Activated effector memory CD4-positive, alpha-beta T cell treated with Interleukin-2 at 50 U/mL for 16 hours (primary cell): Measurements from ENCODE around the gene ZNF502.
"Not testable (repeated sequence)": the region's sequence is repeated elsewhere in the genome, so short reads cannot be mapped to it uniquely, and the experiment has no call there.

Experiments
- DNase-seq: peaks from one replicate; pipeline ENCODE4 v3.0.0-alpha.2; 2020

ZNF502 gene

DNA sequence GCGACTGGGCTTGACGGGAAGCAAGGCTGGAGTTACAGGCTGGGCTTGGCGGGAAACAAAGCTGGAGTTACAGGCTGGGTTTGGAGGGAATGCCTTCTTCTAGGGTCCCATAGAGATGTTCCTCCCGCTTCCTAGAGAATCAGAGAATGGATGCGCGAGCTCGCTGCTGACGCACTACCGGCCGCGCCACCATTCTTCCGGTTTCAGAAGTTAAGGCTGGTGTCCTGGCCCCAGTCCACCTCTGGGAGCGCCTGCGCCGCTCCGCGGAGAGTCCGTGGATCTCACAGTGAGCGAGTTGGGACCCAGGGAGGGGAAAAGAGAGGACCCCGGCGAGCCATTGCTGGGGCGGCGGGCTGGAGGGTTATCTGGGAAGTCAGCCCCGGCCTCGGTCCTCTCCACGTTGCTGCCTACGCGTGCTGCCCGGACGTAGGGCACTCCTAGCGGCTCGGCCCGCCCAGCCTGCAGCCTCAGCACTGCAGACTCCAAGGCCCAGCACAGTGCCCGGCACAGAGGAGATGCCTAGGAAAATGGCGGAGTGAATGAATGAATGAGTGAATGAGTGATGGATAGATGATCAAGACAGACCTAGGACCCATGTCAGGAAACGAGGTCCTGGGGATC is at the start of gene ZNF502:
Gene ZNF502, plus strand, starts transcription at position 206 of the 621 bp plus-strand sequence. CDS start 7,602 bp downstream, outside the sequence.
- peak; percentile 36 for DNase-seq

DNA sequence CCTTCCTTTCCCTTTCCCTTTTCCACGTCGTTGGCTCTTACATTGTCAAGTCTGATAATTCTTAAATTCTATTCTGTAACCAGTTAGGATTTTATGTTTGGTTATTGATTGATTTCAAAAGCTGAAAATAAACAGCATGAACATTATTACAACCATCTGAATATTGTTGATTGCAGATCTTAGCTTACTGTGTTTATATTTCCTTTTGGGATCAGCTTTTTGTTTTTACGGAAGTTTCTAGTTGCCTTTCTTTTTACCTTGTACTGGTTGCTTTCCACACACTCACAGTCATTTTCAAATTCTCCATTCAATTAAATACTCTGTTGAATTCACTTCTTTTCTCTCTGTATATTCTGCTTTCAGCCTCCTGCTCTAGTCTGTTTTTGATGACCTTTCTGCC is 47.3 kb upstream of the ZNF502 start:
- no peak for DNase-seq

DNA sequence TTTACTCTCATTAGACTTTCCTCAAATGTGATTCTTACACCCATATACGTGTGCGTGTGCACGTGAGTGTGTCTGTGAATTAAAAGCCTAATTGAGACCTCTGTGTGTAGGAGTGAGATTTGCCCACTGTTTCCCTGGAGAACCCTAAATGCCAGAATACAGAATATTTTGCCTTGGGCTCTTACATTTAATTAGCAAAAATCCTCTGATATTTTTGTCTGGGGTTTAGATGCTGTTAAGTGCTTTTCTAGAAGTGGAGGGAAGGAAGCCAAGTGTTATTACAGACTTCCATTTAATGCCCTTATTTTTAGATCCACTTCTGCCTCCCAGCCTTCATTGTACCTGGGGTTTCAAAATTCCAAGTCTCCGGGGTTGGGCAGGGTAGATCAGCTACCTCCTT is 46.1 kb upstream of the ZNF502 start:
- no peak for DNase-seq

DNA sequence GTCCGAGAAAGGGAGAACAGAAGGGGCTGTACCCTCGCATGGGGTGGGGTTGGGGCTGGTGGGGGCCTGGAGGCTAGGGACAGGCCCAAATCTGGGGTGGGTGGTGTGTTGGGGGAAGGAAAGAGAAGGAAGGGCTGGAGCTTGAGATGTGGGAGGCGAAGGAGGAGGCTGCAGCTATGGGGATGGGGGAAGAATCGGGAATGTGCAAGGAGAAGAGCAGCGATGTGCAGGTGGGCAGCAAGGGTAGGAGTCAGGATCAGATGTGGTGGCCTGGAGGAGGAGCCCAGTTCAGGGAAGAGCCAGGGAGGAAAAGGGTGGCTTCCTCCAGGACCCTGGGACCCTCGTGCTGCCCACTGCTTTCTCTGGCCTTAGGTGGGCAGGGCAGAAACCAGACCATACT is 42.7 kb upstream of the ZNF502 start:
- no peak for DNase-seq

DNA sequence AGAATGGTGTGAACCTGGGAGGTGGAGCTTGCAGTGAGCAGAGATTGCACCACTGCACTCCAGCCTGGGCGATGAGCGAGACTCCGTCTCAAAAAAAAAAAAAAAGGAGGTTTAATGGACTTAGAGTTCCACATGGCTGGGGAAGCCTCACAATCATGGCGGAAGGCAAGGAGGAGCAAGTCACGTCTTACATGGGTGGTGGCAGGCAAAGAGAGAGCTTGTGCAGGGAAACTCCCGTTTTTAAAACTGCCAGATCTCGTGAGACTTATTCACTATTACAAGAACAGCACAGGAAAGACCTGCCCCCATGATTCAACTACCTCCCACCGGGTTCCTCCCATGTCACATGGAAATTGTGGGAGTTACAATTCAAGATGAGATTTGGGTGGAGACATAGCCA is 39.0 kb upstream of the ZNF502 start:
- not testable (repeated sequence) for DNase-seq

DNA sequence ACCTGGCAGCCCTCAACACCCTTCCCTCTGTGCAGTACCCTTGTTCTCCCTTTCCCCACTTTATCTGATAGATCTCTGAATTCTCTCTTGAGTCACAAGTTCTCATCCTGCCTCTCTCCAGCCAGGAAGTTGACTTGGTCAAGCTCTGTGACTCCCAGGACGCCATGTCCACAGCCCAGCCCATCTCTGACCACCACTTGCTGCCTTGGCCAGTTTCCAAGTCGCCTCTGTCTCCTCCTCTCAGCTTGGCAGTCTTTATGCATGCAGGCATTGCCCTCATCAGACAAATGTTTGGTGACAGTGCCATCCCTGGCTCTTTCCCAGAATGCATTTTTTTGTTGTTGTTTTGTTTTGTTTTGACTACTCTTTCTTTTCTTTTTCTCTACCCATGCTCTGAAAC is 38.2 kb upstream of the ZNF502 start:
- DNase-seq = no peak

DNA sequence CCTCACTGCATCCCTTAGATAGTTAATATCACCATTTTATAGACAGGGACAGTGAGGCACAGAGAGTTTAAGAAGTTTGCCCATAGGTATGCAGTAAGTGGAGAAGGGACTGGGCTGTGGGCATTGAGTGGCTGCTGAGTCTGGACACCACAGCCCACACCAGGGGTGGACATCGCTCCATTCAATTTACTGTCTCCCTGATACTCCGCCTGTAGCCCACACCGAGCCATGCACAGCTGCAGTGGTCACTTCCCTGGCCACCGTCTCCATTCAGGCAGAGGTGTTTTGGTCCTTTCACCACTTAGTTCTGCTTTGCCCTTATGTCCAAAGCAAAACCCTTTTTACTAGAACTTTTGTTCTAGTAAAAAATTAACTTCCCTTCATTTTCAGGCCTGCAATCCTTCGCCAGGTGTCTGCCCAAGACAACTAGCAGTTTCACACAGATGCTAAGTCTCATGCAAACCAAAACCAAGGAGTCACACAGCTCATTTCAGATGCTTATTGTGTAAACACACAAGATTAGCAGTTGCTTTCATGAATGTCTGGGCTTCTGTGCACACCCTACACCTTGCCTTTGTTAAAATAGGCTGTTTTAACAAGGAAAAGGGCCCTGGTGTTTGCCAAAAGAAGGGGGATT is 33.9 kb upstream of the ZNF502 start:
- DNase-seq = no peak

DNA sequence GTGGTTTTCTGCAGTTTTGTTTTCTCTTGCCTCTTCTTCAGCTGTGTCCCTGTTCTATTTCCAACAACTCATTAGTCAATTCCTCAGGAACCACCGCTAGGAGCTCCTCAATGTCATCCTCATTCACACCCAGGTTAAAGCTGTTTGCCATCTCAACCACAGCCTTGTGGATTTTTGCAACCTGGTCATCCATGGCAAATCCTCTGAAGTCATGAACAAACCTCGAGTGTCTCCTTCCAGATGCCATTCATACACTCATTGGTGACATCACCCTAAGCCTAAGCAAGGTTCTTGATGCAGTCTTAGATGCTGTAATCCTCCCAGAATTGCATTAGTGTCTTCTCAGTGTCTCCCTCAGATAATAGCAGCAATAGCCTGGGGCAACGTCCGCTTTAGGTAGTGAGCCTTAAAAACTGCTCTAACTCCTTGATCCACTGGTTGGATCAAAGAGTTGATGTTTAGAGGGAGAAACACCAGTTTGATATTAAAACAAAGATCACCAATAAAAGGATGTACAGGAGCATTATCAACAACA is 31.5 kb upstream of the ZNF502 start:
- DNase-seq = no peak

DNA sequence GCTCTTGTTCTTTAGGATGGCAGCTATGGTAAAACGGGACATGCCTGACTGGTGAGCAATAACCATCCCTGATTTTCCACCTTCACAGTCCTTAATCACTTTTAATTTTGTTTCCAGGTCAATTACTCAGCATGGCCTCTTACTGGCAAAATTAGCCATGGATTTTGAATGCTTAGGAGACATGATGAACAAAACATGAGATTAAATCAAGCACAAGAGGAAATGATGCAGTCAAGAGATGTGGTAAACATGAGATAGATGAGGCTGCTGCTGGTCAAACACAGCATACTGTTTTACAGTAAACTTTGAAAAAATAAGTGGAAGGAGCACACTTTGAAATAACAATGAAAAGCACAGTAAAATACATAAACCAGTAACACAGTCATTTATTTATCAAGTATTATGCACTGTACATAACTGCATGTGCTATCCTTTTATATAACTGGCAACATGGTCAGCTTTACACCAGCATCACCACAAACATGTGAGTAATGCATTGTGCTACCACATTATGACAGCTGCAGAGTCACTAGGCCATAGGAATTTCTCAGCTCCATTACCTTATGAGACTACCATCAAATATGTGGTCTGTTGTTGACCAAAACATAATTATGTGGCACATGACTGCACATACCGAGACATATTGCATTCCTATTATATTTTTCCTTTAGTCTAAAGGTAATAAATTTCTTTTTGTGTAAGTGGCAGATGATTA is 30.1 kb upstream of the ZNF502 start:
- DNase-seq = no peak

DNA sequence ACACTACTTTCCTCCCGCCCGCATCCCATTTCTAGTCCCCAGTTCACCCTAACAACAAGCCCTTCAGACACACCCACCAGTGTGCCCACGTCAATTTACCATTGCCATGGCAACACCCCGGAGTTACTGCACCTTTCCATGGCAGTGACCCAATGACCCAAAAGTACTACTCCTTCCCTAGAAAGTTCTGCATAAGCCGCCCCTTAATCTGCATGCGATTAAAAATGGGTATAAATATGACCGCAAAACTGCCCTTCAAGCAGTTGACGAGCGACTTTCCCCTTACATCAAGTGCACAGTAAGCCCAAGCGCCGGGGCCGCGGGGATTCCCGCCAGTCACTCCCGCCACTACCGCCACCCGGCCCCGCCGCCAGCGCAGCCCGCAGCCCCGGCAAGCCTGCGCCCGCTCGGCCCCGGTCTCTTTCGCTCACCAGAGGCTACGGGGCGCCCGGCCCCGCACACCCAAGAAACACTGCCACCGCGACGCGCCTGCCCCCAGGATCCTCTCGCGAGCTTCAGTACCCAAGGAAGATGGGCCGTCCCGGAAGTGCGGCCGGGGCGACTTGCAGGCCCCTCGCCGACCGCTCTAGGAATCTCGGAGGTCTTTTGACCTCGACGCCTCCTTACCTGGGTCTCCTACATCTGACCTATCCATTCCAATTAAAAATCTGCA is 27.2 kb upstream of the ZNF502 start:
- DNase-seq = no peak

DNA sequence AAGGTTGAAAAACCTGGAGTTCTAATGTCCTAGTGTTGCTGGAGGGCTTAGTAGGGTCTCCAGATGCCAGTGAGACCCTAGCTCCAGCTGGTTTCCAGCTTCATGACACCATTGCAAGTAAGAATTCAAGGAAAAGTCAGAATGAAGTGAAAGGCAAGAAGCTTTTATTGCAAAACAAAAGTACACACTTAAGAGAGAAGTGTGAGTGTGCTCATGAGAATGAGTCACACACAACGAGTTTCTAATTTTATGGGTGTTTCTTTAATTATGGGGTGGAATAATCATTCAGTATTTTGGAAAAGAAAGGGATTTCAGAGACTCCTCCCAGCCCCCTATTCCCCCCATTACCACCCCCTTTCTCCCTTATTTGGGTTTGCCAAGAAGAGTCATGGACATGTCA is 24.6 kb upstream of the ZNF502 start:
- DNase-seq = no peak

DNA sequence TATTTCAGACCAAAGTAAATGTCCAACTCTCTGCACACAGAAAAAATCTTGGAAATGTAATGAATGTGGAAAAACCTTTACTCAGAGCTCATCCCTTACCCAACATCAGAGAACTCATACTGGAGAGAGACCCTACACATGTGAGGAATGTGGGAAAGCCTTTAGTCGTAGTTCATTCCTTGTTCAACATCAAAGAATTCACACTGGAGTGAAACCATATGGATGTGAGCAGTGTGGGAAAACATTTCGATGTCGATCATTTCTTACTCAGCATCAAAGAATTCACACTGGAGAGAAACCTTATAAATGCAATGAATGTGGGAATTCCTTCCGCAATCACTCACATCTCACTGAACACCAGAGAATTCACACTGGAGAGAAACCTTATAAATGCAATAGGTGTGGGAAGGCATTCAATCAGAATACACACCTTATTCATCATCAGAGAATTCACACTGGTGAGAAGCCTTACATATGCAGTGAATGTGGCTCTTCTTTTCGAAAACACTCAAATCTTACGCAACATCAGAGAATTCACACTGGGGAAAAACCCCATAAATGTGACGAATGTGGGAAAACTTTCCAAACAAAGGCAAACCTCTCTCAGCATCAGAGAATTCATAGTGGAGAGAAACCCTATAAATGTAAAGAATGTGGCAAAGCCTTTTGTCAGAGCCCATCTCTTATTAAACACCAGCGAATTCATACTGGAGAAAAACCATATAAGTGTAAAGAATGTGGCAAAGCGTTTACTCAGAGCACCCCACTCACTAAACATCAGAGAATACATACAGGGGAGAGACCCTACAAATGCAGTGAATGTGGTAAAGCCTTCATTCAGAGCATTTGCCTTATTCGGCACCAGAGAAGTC is 9.0 kb downstream of the ZNF502 start:
- DNase-seq = no peak

DNA sequence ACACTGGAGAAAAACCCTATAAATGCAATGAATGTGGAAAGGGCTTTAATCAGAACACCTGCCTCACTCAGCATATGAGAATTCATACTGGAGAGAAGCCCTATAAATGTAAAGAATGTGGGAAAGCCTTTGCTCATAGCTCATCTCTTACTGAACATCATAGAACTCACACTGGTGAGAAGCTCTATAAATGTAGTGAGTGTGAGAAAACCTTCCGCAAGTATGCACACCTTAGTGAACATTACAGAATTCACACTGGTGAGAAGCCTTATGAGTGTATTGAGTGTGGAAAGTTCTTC is 9.6 kb downstream of the ZNF502 start:
- DNase-seq = no peak

DNA sequence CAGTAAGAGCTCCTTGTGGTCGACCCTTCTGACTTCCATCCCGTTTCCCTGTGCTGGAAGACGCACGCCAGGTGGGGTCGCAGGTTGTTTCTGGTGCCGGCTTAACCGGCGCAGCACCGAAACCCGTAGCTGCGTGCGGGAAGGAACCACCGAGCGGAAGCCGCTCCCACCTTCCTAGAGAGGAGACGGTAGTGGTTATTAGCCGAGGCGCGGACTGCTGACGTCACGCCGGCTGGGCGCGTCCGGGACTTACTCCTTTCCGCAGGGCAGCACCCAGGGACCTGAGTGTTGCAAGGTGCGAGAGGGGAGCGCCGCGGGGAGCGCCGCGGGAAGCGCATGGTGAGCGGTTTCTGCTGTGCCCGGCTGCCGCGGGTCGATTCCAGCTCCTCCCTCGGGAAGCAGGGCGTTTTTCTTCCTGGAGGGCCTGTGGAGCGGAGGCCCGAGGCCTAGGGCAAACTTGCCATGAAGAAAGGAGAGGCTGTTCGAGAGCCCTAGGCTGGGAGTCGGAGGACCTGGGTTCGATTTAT is 17.0 kb downstream of the ZNF502 start, which contains the start of gene ZNF501:
Gene ZNF501, plus strand, starts transcription at position 252 of the 527 bp plus-strand sequence. CDS start 4,787 bp downstream, outside the sequence.
- DNase-seq = peak; percentile 76

DNA sequence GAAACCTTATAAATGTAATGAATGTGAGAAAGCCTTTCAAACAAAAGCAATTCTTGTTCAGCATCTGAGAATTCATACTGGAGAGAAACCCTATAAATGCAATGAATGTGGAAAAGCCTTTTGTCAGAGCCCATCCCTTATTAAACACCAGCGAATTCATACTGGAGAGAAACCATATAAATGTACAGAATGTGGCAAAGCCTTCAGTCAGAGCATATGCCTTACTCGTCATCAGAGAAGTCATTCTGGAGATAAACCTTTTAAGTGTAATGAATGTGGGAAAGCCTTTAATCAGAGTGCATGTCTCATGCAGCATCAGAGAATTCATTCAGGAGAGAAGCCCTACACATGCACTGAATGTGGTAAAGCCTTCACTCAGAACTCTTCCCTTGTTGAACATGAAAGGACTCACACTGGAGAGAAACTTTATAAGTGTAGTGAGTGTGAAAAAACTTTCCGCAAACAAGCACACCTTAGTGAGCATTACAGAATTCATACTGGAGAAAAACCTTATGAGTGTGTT is 22.2 kb downstream of the ZNF502 start:
- DNase-seq = no peak

DNA sequence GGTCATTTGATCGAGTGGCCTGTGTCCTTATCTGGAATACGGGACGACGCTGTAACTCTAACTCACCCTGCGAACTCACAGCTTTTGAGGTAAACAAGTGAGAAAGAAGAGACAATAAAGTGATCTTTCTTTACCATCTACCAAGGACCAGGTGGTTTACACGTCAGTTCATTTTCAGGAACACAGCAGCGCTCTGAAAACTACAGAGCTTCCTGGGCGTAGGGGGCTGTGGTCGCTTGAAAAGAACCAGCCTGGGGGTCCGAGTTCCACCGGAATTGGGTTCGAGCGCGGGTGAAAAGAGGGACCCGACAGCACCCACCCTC is 48.6 kb downstream of the ZNF502 start:
- no peak for DNase-seq

DNA sequence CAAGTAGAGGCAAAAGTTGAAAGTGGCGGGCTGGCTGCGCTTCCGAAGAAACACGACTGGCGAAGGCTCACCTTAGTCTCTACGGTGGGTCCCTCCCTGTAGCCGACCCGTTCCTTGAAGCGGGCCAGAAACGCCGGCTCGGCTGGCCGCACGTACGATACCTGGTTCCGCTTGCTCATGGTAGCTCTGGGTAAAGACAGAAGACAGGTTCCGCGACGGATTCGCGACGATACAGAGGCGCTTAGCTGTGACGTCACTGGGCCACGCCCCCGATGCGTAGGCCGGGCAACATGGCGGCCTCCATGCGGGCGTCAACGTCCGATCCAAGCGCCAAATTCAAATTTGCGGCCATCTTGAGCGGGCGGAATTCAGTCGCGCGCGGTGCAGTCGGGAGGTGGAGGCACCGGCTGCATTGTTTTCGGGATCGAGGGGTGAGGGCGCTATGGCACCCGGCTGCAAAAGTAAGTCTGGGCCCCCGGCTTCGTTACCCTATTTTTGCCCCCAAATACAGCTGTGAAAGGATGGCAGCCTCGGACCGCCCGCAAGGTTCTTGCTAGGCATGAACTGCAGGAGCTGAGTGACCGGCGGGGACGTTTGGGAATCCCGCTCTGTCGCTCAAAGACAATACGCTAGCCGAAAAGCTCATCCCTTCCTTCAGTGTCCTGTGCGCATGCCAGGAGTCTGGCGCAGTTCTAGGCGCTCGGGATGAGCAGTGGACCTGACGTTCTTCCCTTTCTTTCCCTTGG is 49.1 kb downstream of the ZNF502 start, which contains the start of the genes KIAA1143 and KIF15:
Gene KIAA1143, minus strand, starts transcription at position 196 of the 746 bp plus-strand sequence. Its CDS starts 17 bp downstream, at position 179.
Gene KIF15, plus strand, starts transcription at position 371 of the 746 bp plus-strand sequence. Its CDS starts 72 bp downstream, at position 443.
- peak; percentile 92 for DNase-seq

DNA sequence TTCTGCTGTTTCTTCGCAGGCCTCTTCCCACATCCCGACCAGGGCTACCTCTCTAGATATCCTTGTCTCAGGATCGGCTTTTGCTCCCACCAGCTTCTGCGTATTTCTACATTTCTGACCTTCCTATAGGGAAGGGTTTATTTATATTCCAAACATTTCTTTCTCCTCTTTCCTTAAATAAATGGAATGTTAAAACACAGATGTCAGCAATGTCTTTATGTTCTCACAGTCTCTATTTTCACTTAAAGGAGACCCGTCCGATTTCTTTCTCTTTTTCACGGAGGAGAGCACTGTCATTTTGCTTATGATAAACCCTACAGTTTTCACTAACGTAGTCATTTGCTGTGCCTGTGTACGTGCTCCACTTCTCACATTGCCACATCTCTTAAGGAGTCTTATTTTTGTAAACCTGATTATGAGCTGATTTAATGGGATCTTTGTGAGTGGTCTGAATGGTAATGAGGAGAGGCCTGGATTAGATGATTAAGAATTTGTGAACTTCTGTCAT is 49.8 kb downstream of the ZNF502 start:
- DNase-seq = no peak

DNA sequence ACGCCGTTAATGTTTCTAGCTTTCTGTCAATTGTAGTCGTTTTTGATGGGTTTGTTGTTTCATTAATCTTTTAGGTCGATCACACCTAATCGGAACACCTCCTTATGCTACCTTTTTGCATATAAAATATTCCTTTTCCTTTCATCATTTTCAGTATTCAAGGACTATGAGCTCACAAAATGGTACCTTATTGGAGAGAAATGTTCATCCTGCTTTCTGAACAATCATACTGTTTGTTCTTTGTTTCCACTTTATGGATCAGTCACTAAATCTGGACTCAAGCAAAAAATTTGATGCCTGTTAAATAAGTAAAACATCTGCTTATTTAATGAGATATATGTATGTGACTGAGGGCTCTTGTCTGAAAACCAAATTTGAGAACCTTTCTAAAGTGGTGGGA is 50.2 kb downstream of the ZNF502 start:
- no peak for DNase-seq

DNA sequence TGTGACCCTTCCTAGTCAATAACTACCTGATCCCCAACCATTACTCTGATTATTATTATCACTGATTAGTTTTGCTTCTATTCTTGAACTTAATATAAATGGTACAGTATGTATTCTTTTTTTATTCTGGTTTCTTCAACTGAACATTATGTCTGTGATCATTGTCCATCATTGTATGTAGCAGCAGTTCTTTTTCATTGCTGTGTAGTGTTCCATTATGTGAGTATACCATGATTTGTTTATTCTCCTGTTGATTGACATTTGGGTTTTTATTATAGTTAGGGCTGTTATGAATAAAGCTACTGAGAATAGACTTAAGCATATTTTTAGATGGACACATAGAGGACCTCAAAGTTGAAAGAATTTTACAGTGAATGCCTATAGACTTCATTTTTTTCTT is 51.8 kb downstream of the ZNF502 start:
- no peak for DNase-seq
